ENCODE data around the gene EGFR.

Gene EGFR

GRCh38 chr7:55258631-55259030 is 239.8 kb downstream of the EGFR start:
- in situ Hi-C loops (cut with HindIII; ENCODE audit: low sequenced_read_pairs): loop anchor here (10.0 to 25.0 kb wide), 2 partner anchors 154 to 484 kb away; no protein-coding TSS in a partner anchor

GRCh38 chr7:55260171-55260570 is 241.4 kb downstream of the EGFR start:
- in situ Hi-C loops (cut with HindIII; ENCODE audit: low sequenced_read_pairs): loop anchor here (25.0 kb wide), 1 partner anchor 152 kb away; no protein-coding TSS in a partner anchor

- in situ Hi-C loops (cut with HindIII; ENCODE audit: low sequenced_read_pairs): loop anchor here (25.0 kb wide), 1 partner anchor 151 kb away; no protein-coding TSS in a partner anchor
Observed at GRCh38 chr7:55260676-55261385, 242.0 kb downstream of the EGFR start.
